GM21723 (cell line): Measurements from ENCODE around the gene ZNF263.

ENCODE experiments used
- ATAC-seq: cut with Tn5 transposase; IDR thresholded peaks from one replicate; pipeline ENCODE4 v1.9.1; 2021; ENCODE audit warnings: mild to moderate bottlenecking, moderate library complexity; ENCODE audit not compliant: unreplicated experiment

The ZNF263 gene

GRCh38 chr16:3282730-3283542, at the start of gene ZNF263:
TSS of gene ZNF263 (plus strand) at chr16:3283491. CDS start at chr16:3283819, 328 bp downstream.
- peak; percentile 84 for ATAC-seq

GRCh38 chr16:3234543-3234856, 48.8 kb upstream of the ZNF263 start:
- ATAC-seq: no peak

- ATAC-seq: peak; percentile 90
Measured at GRCh38 chr16:3234857-3235561, 48.3 kb upstream of the ZNF263 start, which contains the start of gene ZNF200. TSS of gene ZNF200 (minus strand) at chr16:3235158. CDS start at chr16:3233755, 1,403 bp downstream.

- no peak for ATAC-seq
Measured at GRCh38 chr16:3235856-3236669, 47.2 kb upstream of the ZNF263 start.

GRCh38 chr16:3241761-3242160, 41.5 kb upstream of the ZNF263 start:
- ATAC-seq: no peak

GRCh38 chr16:3242709-3243108, 40.6 kb upstream of the ZNF263 start:
- no peak for ATAC-seq

GRCh38 chr16:3243882-3244281, 39.4 kb upstream of the ZNF263 start:
- ATAC-seq: no peak

GRCh38 chr16:3246002-3246401, 37.3 kb upstream of the ZNF263 start:
- ATAC-seq: no peak

GRCh38 chr16:3246876-3247275, 36.4 kb upstream of the ZNF263 start:
- ATAC-seq: no peak

GRCh38 chr16:3248596-3248995, 34.7 kb upstream of the ZNF263 start:
- ATAC-seq: no peak

GRCh38 chr16:3249020-3249419, 34.3 kb upstream of the ZNF263 start:
- ATAC-seq: no peak

- ATAC-seq: no peak
Measured at GRCh38 chr16:3249451-3249850, 33.8 kb upstream of the ZNF263 start.

- no peak for ATAC-seq
Measured at GRCh38 chr16:3252967-3253366, 30.3 kb upstream of the ZNF263 start.

GRCh38 chr16:3254309-3254708, 29.0 kb upstream of the ZNF263 start:
- ATAC-seq: no peak

- ATAC-seq: no peak
Measured at GRCh38 chr16:3256146-3256865, 27.0 kb upstream of the ZNF263 start, which contains the start of gene MEFV. TSS of gene MEFV (minus strand) at chr16:3256633. CDS start at chr16:3256587, 46 bp downstream.

GRCh38 chr16:3256866-3257465, 26.3 kb upstream of the ZNF263 start:
- ATAC-seq: no peak

GRCh38 chr16:3259836-3260235, 23.5 kb upstream of the ZNF263 start:
- no peak for ATAC-seq

- ATAC-seq: no peak
Measured at GRCh38 chr16:3262517-3262916, 20.8 kb upstream of the ZNF263 start.

GRCh38 chr16:3264137-3265036, 18.9 kb upstream of the ZNF263 start:
- ATAC-seq: peak; percentile 88
